Left renal cortex interstitium (tissue), 4 donors: ENCODE results near the gene KCNH8. TPM values are rescaled to one million over a fixed set of nuclear protein-coding genes. Genes with fewer than 3 reads are reported as not detected.

Source experiments
- DNase-seq, 4 donors: peaks; one replicate each; pipeline ENCODE4 v3.0.0-alpha.2; 2013; ENCODE audit warnings: low read depth in 4 of 4, low spot score in 2 of 4, missing footprints in 1 of 4
- polyA plus RNA-seq, 4 donors: library from polyadenylated mRNA; unstranded; fragments of 120-200 nt; gene quantifications; one replicate each; pipeline ENCODE4 v1.2.1, GENCODE V29; 2013; ENCODE audit not compliant: insufficient read length in 4 of 4

The KCNH8 gene
- polyA plus RNA-seq, 4 donors = 0.89 to 1.7 (median 1.1) TPM

GRCh38 chr3:19348941-19349564 lies 200.7 kb downstream of the KCNH8 start:
- no peak for DNase-seq

- no peak for DNase-seq
Measured at GRCh38 chr3:19357947-19358346, 209.6 kb downstream of the KCNH8 start.

GRCh38 chr3:19363071-19363470 lies 214.8 kb downstream of the KCNH8 start:
- DNase-seq = no peak

GRCh38 chr3:19364148-19364547 lies 215.8 kb downstream of the KCNH8 start:
- DNase-seq = no peak

GRCh38 chr3:19365471-19365870 lies 217.2 kb downstream of the KCNH8 start:
- no peak for DNase-seq

- DNase-seq = no peak
Measured at GRCh38 chr3:19384868-19385267, 236.6 kb downstream of the KCNH8 start.

- DNase-seq = no peak
Measured at GRCh38 chr3:19392150-19392549, 243.8 kb downstream of the KCNH8 start.

- no peak for DNase-seq
Measured at GRCh38 chr3:19394946-19395345, 246.6 kb downstream of the KCNH8 start.

- no peak for DNase-seq
Measured at GRCh38 chr3:19396726-19397125, 248.4 kb downstream of the KCNH8 start.

- DNase-seq = no peak
Measured at GRCh38 chr3:19399356-19399755, 251.0 kb downstream of the KCNH8 start.

- no peak for DNase-seq
Measured at GRCh38 chr3:19399836-19400235, 251.5 kb downstream of the KCNH8 start.

GRCh38 chr3:19420159-19420558 lies 271.8 kb downstream of the KCNH8 start:
- DNase-seq = no peak

- no peak for DNase-seq
Measured at GRCh38 chr3:19425825-19426224, 277.5 kb downstream of the KCNH8 start.

- no peak for DNase-seq
Measured at GRCh38 chr3:19427422-19428149, 279.3 kb downstream of the KCNH8 start.

- no peak for DNase-seq
Measured at GRCh38 chr3:19428729-19429128, 280.4 kb downstream of the KCNH8 start.

- DNase-seq = no peak
Measured at GRCh38 chr3:19432669-19433068, 284.4 kb downstream of the KCNH8 start.

- no peak for DNase-seq
Measured at GRCh38 chr3:19436746-19437145, 288.4 kb downstream of the KCNH8 start.

- no peak for DNase-seq
Measured at GRCh38 chr3:19439944-19440343, 291.6 kb downstream of the KCNH8 start.

GRCh38 chr3:19446138-19446537 lies 297.8 kb downstream of the KCNH8 start:
- DNase-seq = no peak

GRCh38 chr3:19446687-19447086 lies 298.4 kb downstream of the KCNH8 start:
- DNase-seq = no peak

GRCh38 chr3:19455546-19455945 lies 307.2 kb downstream of the KCNH8 start:
- DNase-seq = no peak

- DNase-seq = no peak
Measured at GRCh38 chr3:19456738-19457137, 308.4 kb downstream of the KCNH8 start.
